Activated CD4-positive, alpha-beta T cell treated with anti-CD3 and anti-CD28 coated beads for 36 hours (primary cell): Measurements from ENCODE around the gene PRDM16. TPM values are rescaled to one million over a fixed set of nuclear protein-coding genes. Genes with fewer than 3 reads are reported as not detected.
"Not testable (repeated sequence)": the region's sequence is repeated elsewhere in the genome, so short reads cannot be mapped to it uniquely, and the experiment has no call there.

Experiments used
- ATAC-seq: fragments of 200-7000 bp; cut with Tn5 transposase; one replicate; pipeline ENCODE4 v1.10.0; 2021; ENCODE audit warnings: mild to moderate bottlenecking, moderate library complexity
- CTCF ChIA-PET: fragments of 350-600 bp; sonication (Branson Sonifier 250); formaldehyde crosslinking; loops from one replicate; lab custom pipeline; 2021; ENCODE audit warnings: antibody characterized with exemption; lab: Charles Lee
- POLR2A ChIA-PET: fragments of 350-600 bp; sonication (Branson Sonifier 250); formaldehyde crosslinking; loops from one replicate; lab custom pipeline; 2021; ENCODE audit warnings: antibody characterized with exemption, inconsistent platforms; lab: Charles Lee
- DNase-seq: peaks from one replicate; pipeline ENCODE4 v3.0.0-alpha.2; 2020
- H3K27ac Mint-ChIP-seq: one replicate; pipeline ENCODE4 v1.8.0; 2021; ENCODE audit warnings: mixed read lengths
- H3K27me3 Mint-ChIP-seq: one replicate; pipeline ENCODE4 v1.8.0; 2021; ENCODE audit warnings: mixed read lengths
- H3K36me3 Mint-ChIP-seq: one replicate; pipeline ENCODE4 v1.8.0; 2021; ENCODE audit warnings: low read depth, mixed read lengths
- H3K4me1 Mint-ChIP-seq: one replicate; pipeline ENCODE4 v1.8.0; 2021; ENCODE audit warnings: mixed read lengths
- H3K4me3 Mint-ChIP-seq: one replicate; pipeline ENCODE4 v1.8.0; 2021; ENCODE audit warnings: mild to moderate bottlenecking, moderate library complexity, mixed read lengths
- H3K9me3 Mint-ChIP-seq: one replicate; pipeline ENCODE4 v1.8.0; 2021; ENCODE audit warnings: low read depth, mixed read lengths
- intact Hi-C, 2 experiments: fragments of 100-400 bp; cut with DNase I in 1 of 2; cut with micrococcal nuclease in 1 of 2; formaldehyde crosslinking; loops; one replicate each; pipeline versions ENCODE4 v1.14.2 to v1.15.1; 2022 to 2024; cut with DNase I, micrococcal nuclease
- total RNA-seq, 2 experiments: library from RNA; stranded (reverse); gene quantifications; one replicate each; pipeline ENCODE4 v1.2.3, GENCODE V29; 2021

PRDM16 gene
- total RNA-seq, 2 experiments from 2014 or later: 0.32 TPM; not detected in 1

GRCh38 chr1:3082571-3083516, 13.8 kb downstream of the PRDM16 start:
- Mint-ChIP-seq H3K27ac (no peak overlapping the region), H3K4me3 (no peak overlapping the region), H3K9me3 (no peaks in the 10 kb centered on the region), H3K36me3 (no peaks in the 10 kb centered on the region), H3K4me1 (no peaks in the 10 kb centered on the region), H3K27me3 (peaks cover 5% of the 10 kb centered on the region)
- ATAC-seq (no peak), DNase-seq (no peak)
- intact Hi-C loops: no loop called here
- ChIA-PET POLR2A (no interaction called here), CTCF (no interaction called here)

GRCh38 chr1:3084154-3084553, 15.2 kb downstream of the PRDM16 start:
- ChIA-PET POLR2A (no interaction called here), CTCF (no interaction called here)
- peaks cover 1% of the 10 kb centered on the region for H3K27me3 Mint-ChIP-seq
- H3K36me3 Mint-ChIP-seq: no peaks in the 10 kb centered on the region
- no peak overlapping the region for H3K4me3 Mint-ChIP-seq
- H3K9me3 Mint-ChIP-seq: no peaks in the 10 kb centered on the region
- no peaks in the 10 kb centered on the region for H3K4me1 Mint-ChIP-seq
- DNase-seq (no peak), ATAC-seq (no peak)
- H3K27ac Mint-ChIP-seq: no peak overlapping the region
- intact Hi-C loops: no loop called here

- CTCF ChIA-PET: no interaction called here
- DNase-seq: no peak
- ATAC-seq: no peak
- Mint-ChIP-seq H3K4me3 (no peak overlapping the region), H3K9me3 (no peaks in the 10 kb centered on the region), H3K27me3 (peaks cover 1% of the 10 kb centered on the region), H3K4me1 (no peaks in the 10 kb centered on the region), H3K27ac (no peak overlapping the region), H3K36me3 (no peaks in the 10 kb centered on the region)
- POLR2A ChIA-PET: no interaction called here
- intact Hi-C loops: no loop called here
Measured at GRCh38 chr1:3084726-3085125, 15.7 kb downstream of the PRDM16 start.

DNA sequence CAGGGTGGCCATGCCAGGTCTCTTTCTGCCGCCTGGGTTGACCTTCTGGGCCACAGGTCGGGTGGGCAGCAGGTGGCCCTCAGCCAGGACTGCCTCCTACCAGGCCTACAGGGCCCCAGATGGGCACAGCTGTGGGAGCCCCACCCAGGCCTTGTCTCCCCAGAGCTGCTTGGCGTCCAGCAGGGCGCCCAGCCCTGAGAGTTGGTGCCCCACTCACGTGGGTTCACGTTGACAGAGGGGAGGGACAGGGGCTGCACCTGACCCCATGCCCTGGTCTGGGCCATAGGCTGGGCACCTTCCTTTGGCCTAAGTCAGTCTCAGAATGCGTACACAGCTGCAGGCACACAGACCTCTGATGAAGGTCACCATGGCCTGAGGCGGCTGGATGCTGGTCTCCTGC, 16.7 kb downstream of the PRDM16 start:
- peaks cover 1% of the 10 kb centered on the region for H3K27me3 Mint-ChIP-seq
- POLR2A ChIA-PET: no interaction called here
- no peak for DNase-seq
- no peak overlapping the region for H3K27ac Mint-ChIP-seq
- intact Hi-C loops: no loop called here
- no peak overlapping the region for H3K4me3 Mint-ChIP-seq
- no peaks in the 10 kb centered on the region for H3K4me1 Mint-ChIP-seq
- H3K9me3 Mint-ChIP-seq: no peaks in the 10 kb centered on the region
- ATAC-seq: no peak
- CTCF ChIA-PET: no interaction called here
- H3K36me3 Mint-ChIP-seq: no peaks in the 10 kb centered on the region

DNA sequence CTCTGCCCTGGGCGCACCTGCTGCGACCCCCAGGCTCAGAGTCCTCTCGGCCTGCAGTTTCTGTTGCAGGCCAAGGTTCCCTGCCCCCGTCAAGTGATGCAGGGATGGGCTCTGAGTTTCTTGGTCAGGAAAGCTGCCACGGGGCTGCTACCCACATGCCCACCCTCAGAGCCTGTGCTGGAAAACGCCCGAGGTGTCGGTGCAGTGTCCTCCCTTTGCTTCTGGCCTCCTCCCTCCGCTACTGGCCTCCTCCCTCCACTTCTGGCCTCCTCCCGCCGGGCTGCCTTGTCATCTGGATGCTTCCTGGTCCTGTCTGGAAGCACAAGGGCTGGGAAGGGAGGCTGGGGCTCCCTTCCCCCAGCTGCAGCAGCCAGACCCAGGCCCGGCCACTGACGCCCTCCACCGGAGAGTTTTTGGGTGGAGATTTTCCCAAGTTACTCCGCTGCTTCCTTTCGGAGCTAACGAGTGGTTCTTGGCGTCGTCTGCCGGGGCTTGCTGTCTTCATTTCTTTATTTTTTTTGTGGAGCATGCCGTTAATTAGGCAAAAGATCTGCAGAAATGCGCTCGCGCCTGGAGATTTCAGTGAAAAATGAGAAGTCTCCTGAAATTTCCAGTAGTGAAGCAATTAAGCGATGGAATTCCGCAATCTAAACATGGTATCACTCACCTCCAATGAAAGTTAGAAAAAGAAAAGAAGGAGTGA, 17.4 kb downstream of the PRDM16 start:
- H3K36me3 Mint-ChIP-seq: no peaks in the 10 kb centered on the region

DNA sequence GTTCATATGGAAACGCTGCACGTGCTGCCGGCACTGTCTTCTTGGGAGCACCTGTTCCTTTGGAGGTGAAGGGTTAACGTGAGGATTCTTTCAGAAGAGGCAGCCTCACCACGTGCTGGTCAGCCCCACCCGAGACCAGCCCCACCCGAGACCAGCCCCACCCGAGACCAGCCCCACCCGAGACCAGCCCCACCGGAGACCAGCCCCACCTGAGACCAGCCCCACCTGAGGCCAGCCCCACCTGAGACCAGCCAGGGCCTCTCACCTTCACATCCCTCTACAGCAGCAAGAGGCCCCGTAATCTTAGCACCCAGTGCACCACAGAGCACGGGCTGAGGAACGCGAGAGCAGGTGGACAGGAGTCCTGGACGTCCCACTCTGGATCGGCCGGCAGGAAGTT, 18.0 kb downstream of the PRDM16 start:
- DNase-seq: no peak

More for the DNA sequence above, 17.4 kb downstream of the PRDM16 start:
- intact Hi-C loops: no loop called here
- Mint-ChIP-seq H3K4me1 (no peaks in the 10 kb centered on the region), H3K4me3 (no peak overlapping the region), H3K9me3 (no peaks in the 10 kb centered on the region), H3K27ac (no peak overlapping the region), H3K27me3 (peaks cover 1% of the 10 kb centered on the region)
- DNase-seq: no peak
- POLR2A ChIA-PET: no interaction called here
- CTCF ChIA-PET: no interaction called here
- ATAC-seq: no peak

GRCh38 chr1:3087946-3088668, 19.1 kb downstream of the PRDM16 start:
- ATAC-seq, CTCF ChIA-PET, H3K4me1 Mint-ChIP-seq, intact Hi-C loops, H3K27ac Mint-ChIP-seq, H3K27me3 Mint-ChIP-seq, H3K4me3 Mint-ChIP-seq, H3K9me3 Mint-ChIP-seq, POLR2A ChIA-PET, DNase-seq, H3K36me3 Mint-ChIP-seq: not testable (repeated sequence)

More for the DNA sequence above, 18.0 kb downstream of the PRDM16 start:
- ATAC-seq: no peak
- Mint-ChIP-seq H3K36me3 (no peaks in the 10 kb centered on the region), H3K9me3 (no peaks in the 10 kb centered on the region), H3K27me3 (peaks cover 1% of the 10 kb centered on the region), H3K27ac (no peak overlapping the region), H3K4me1 (no peaks in the 10 kb centered on the region), H3K4me3 (no peak overlapping the region)
- CTCF ChIA-PET: no interaction called here
- intact Hi-C loops: no loop called here
- POLR2A ChIA-PET: no interaction called here

- peaks cover 3% of the 10 kb centered on the region for H3K27me3 Mint-ChIP-seq
- CTCF ChIA-PET: interaction anchor here (0.7 kb wide), 1 partner anchor 19 kb away, joined by 3 read pairs; no protein-coding TSS in a partner anchor
- intact Hi-C loops: no loop called here
Measured at GRCh38 chr1:3089490-3089889, 20.5 kb downstream of the PRDM16 start.

GRCh38 chr1:3091334-3091733, 22.3 kb downstream of the PRDM16 start:
- H3K27ac Mint-ChIP-seq: no peak overlapping the region
- intact Hi-C loops: no loop called here
- ChIA-PET POLR2A (no interaction called here), CTCF (no interaction called here)
- no peak for ATAC-seq
- H3K4me1 Mint-ChIP-seq: no peaks in the 10 kb centered on the region
- no peak for DNase-seq
- H3K4me3 Mint-ChIP-seq: no peak overlapping the region
- peaks cover 6% of the 10 kb centered on the region for H3K27me3 Mint-ChIP-seq
- H3K9me3 Mint-ChIP-seq: no peaks in the 10 kb centered on the region
- H3K36me3 Mint-ChIP-seq: no peaks in the 10 kb centered on the region

More at GRCh38 chr1:3089490-3089889, 20.5 kb downstream of the PRDM16 start:
- Mint-ChIP-seq H3K4me1 (no peaks in the 10 kb centered on the region), H3K36me3 (no peaks in the 10 kb centered on the region), H3K9me3 (no peaks in the 10 kb centered on the region), H3K4me3 (no peak overlapping the region), H3K27ac (no peak overlapping the region)
- POLR2A ChIA-PET: no interaction called here
- ATAC-seq: no peak
- no peak for DNase-seq

- Mint-ChIP-seq H3K4me1 (no peaks in the 10 kb centered on the region), H3K27ac (no peak overlapping the region), H3K36me3 (no peaks in the 10 kb centered on the region), H3K9me3 (no peaks in the 10 kb centered on the region), H3K4me3 (no peak overlapping the region), H3K27me3 (peaks cover 6% of the 10 kb centered on the region)
- no peak for ATAC-seq
- ChIA-PET POLR2A (no interaction called here), CTCF (no interaction called here)
- no peak for DNase-seq
- intact Hi-C loops: no loop called here
Measured at GRCh38 chr1:3092530-3092929, 23.5 kb downstream of the PRDM16 start.

DNA sequence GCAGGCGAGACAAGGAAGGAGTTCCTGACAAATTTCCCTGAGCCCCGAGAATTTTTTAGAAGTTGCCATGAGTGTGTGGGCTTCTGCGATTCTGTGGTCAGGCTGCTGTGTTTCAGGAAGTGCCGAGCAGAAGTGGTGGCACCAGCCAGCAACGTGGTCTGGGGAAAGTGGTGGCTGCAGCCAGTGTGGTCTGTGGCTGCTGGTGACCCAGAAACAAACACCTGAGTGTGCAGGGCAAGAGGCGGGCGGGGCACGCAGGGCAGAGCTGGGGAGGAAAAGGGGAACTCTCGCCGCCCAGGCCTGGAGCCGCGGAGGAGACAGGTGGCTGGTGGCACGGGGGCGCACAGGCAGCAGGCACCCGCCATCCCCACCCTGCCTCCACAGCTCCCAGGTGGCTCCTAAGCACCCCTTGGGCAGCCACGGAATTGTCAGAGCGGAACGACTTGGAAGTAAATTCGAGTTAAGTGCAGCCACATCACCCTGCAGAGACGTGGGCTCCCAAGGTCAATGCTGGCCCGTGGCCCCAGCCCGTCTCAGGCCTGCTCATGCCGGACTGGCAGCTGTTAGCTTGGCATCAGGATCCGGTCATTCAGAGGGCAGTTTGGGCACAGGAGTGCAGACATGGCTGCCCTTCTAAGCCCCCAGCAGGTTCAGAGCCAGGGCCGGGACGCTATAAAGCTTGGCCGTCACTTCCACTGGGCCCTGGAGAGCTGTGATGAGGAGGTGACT, 25.1 kb downstream of the PRDM16 start:
- CTCF ChIA-PET: no interaction called here
- intact Hi-C loops: no loop called here
- Mint-ChIP-seq H3K36me3 (no peaks in the 10 kb centered on the region), H3K9me3 (no peaks in the 10 kb centered on the region), H3K27me3 (peaks cover 6% of the 10 kb centered on the region), H3K27ac (no peak overlapping the region), H3K4me3 (no peak overlapping the region), H3K4me1 (no peaks in the 10 kb centered on the region)
- DNase-seq (no peak), ATAC-seq (no peak)
- POLR2A ChIA-PET: no interaction called here
